Measurements from ENCODE around the gene PCDH1.

The PCDH1 gene

GRCh38 chr5:141867651-141868050, 10.6 kb downstream of the PCDH1 start:
- peaks cover 51% of the 10 kb centered on the region for H3K36me3 ChIP-seq
- DNase-seq, result no peak
- no peak overlapping the region for H3K4me3 ChIP-seq (ENCODE audit: low read depth, low read length)
- H3K27me3 ChIP-seq, result no peaks in the 10 kb centered on the region
- no peaks in the 10 kb centered on the region for H3K9me3 ChIP-seq
- no peak for TF ChIP-seq CTCF (IDR thresholded peaks at IDR 0.05; ENCODE audit: low read depth, low read length)
- H3K4me1 ChIP-seq, result no peaks in the 10 kb centered on the region; the same call in 1 of the 2 replicates

GRCh38 chr5:141867139-141867538, 11.1 kb downstream of the PCDH1 start:
- Histone ChIP-seq H3K36me3 (peaks cover 51% of the 10 kb centered on the region), H3K4me1 (no peaks in the 10 kb centered on the region; the same call in 1 of the 2 replicates), H3K27me3 (no peaks in the 10 kb centered on the region), H3K4me3 (ENCODE audit: low read depth, low read length) (no peak overlapping the region), H3K9me3 (no peaks in the 10 kb centered on the region)
- no peak for DNase-seq
- no peak for TF ChIP-seq CTCF (IDR thresholded peaks at IDR 0.05; ENCODE audit: low read depth, low read length)

GRCh38 chr5:141866096-141866495, 12.1 kb downstream of the PCDH1 start:
- H3K36me3 ChIP-seq, result peaks cover 51% of the 10 kb centered on the region
- H3K4me3 ChIP-seq (ENCODE audit: low read depth, low read length), result no peak overlapping the region
- DNase-seq, result no peak
- H3K9me3 ChIP-seq, result no peaks in the 10 kb centered on the region
- no peak for TF ChIP-seq CTCF (IDR thresholded peaks at IDR 0.05; ENCODE audit: low read depth, low read length)
- H3K4me1 ChIP-seq, result no peaks in the 10 kb centered on the region; the same call in 1 of the 2 replicates
- H3K27me3 ChIP-seq, result no peaks in the 10 kb centered on the region

GRCh38 chr5:141865406-141865805, 12.8 kb downstream of the PCDH1 start:
- Histone ChIP-seq H3K36me3 (peaks cover 51% of the 10 kb centered on the region), H3K4me1 (no peaks in the 10 kb centered on the region; the same call in 1 of the 2 replicates), H3K27me3 (no peaks in the 10 kb centered on the region), H3K4me3 (ENCODE audit: low read depth, low read length) (no peak overlapping the region), H3K9me3 (no peaks in the 10 kb centered on the region)
- TF ChIP-seq CTCF (IDR thresholded peaks at IDR 0.05; ENCODE audit: low read depth, low read length), result no peak
- no peak for DNase-seq

- Histone ChIP-seq H3K4me1 (no peaks in the 10 kb centered on the region; the same call in 1 of the 2 replicates), H3K36me3 (peaks cover 51% of the 10 kb centered on the region), H3K9me3 (no peaks in the 10 kb centered on the region), H3K4me3 (ENCODE audit: low read depth, low read length) (no peak overlapping the region), H3K27me3 (no peaks in the 10 kb centered on the region)
- TF ChIP-seq CTCF (IDR thresholded peaks at IDR 0.05; ENCODE audit: low read depth, low read length), result no peak
- DNase-seq, result no peak
Measured at GRCh38 chr5:141864371-141865370, 13.5 kb downstream of the PCDH1 start.
